ENCODE data around the gene WARS2. TPM values are rescaled to one million over a fixed set of nuclear protein-coding genes. Genes with fewer than 3 reads are reported as not detected.
"Not testable (repeated sequence)": the region's sequence is repeated elsewhere in the genome, so short reads cannot be mapped to it uniquely, and the experiment has no call there.

Gene WARS2
- total RNA-seq, 1 experiment from 2014 or later = 12.9 TPM

GRCh38 chr1:119139403-119139802 lies 1.1 kb downstream of the WARS2 start:
- no peak for DNase-seq (ENCODE audit: low read depth)

- DNase-seq (ENCODE audit: low read depth) = peak; percentile 34
These were observed 4.1 kb downstream of the WARS2 start for GRCh38 chr1:119136401-119136800.

GRCh38 chr1:119133987-119134386 lies 6.5 kb downstream of the WARS2 start:
- peak; percentile 55 for DNase-seq (ENCODE audit: low read depth)

- peak; percentile 43 for DNase-seq (ENCODE audit: low read depth)
These were observed 8.3 kb downstream of the WARS2 start for GRCh38 chr1:119132179-119132578.

GRCh38 chr1:119125874-119126273 lies 14.6 kb downstream of the WARS2 start:
- DNase-seq (ENCODE audit: low read depth) = no peak

GRCh38 chr1:119124764-119125163 lies 15.7 kb downstream of the WARS2 start:
- no peak for DNase-seq (ENCODE audit: low read depth)

GRCh38 chr1:119121872-119122271 lies 18.6 kb downstream of the WARS2 start:
- DNase-seq (ENCODE audit: low read depth) = not testable (repeated sequence)

- no peak for DNase-seq (ENCODE audit: low read depth)
These were observed 23.7 kb downstream of the WARS2 start for GRCh38 chr1:119116725-119117124.

GRCh38 chr1:119115736-119116135 lies 24.7 kb downstream of the WARS2 start:
- no peak for DNase-seq (ENCODE audit: low read depth)

- DNase-seq (ENCODE audit: low read depth) = no peak
These were observed 25.1 kb downstream of the WARS2 start for GRCh38 chr1:119115311-119115710.

- DNase-seq (ENCODE audit: low read depth) = peak; percentile 4
These were observed 25.7 kb downstream of the WARS2 start for GRCh38 chr1:119114786-119115185.

- peak; percentile 24 for DNase-seq (ENCODE audit: low read depth)
These were observed 27.7 kb downstream of the WARS2 start for GRCh38 chr1:119112791-119113190.

- DNase-seq (ENCODE audit: low read depth) = no peak
These were observed 28.2 kb downstream of the WARS2 start for GRCh38 chr1:119112244-119112643.

- DNase-seq (ENCODE audit: low read depth) = no peak
These were observed 31.5 kb downstream of the WARS2 start for GRCh38 chr1:119108988-119109387.

GRCh38 chr1:119103764-119104163 lies 36.7 kb downstream of the WARS2 start:
- no peak for DNase-seq (ENCODE audit: low read depth)

GRCh38 chr1:119102051-119102450 lies 38.4 kb downstream of the WARS2 start:
- DNase-seq (ENCODE audit: low read depth) = no peak

- DNase-seq (ENCODE audit: low read depth) = peak; percentile 58
These were observed 38.9 kb downstream of the WARS2 start for GRCh38 chr1:119101563-119101962.

- no peak for DNase-seq (ENCODE audit: low read depth)
These were observed 40.7 kb downstream of the WARS2 start for GRCh38 chr1:119099775-119100174.

- peak; percentile 37 for DNase-seq (ENCODE audit: low read depth)
These were observed 43.1 kb downstream of the WARS2 start for GRCh38 chr1:119097380-119097779.

- peak; percentile 55 for DNase-seq (ENCODE audit: low read depth)
These were observed 46.7 kb downstream of the WARS2 start for GRCh38 chr1:119093721-119094120.

GRCh38 chr1:119091618-119092017 lies 48.8 kb downstream of the WARS2 start:
- DNase-seq (ENCODE audit: low read depth) = no peak

GRCh38 chr1:119090250-119090649 lies 50.2 kb downstream of the WARS2 start:
- DNase-seq (ENCODE audit: low read depth) = no peak

- DNase-seq (ENCODE audit: low read depth) = no peak
These were observed 53.6 kb downstream of the WARS2 start for GRCh38 chr1:119086830-119087229.

- no peak for DNase-seq (ENCODE audit: low read depth)
These were observed 55.7 kb downstream of the WARS2 start for GRCh38 chr1:119084798-119085197.

- DNase-seq (ENCODE audit: low read depth) = no peak
These were observed 56.5 kb downstream of the WARS2 start for GRCh38 chr1:119083980-119084379.
